Gastroesophageal sphincter (tissue), 3 donors: Measurements from ENCODE around the gene C1orf74.

Experiments
- EP300 ChIP-seq: sonication (generic); formaldehyde crosslinking; IDR thresholded peaks from one replicate; pipeline ENCODE4 v1.6.1; 2017; ENCODE audit warnings: antibody characterized with exemption, mild to moderate bottlenecking
- POLR2A ChIP-seq, 2 donors: fragments of 450-650 bp; IDR thresholded peaks; one replicate each; pipeline ENCODE4 v1.6.1; 2017; ENCODE audit warnings: antibody characterized with exemption in 2 of 2, mild to moderate bottlenecking in 2 of 2, moderate library complexity in 1 of 2
- POLR2AphosphoS5 ChIP-seq: sonication (generic); formaldehyde crosslinking; IDR thresholded peaks from one replicate; pipeline ENCODE4 v1.6.1; 2017; ENCODE audit warnings: antibody characterized with exemption
- TF ChIP-seq, protein P1 (sequence below), 4 experiments: fragments of 200-600 bp in 2 of 4; fragments of 450-650 bp in 2 of 4; sonication (generic) in 1 of 4; IDR thresholded peaks; one replicate each; pipeline ENCODE4 v1.5.1; 2017 to 2019; ENCODE audit warnings: antibody characterized with exemption in 4 of 4, mild to moderate bottlenecking in 2 of 4, moderate library complexity in 2 of 4

DNA sequence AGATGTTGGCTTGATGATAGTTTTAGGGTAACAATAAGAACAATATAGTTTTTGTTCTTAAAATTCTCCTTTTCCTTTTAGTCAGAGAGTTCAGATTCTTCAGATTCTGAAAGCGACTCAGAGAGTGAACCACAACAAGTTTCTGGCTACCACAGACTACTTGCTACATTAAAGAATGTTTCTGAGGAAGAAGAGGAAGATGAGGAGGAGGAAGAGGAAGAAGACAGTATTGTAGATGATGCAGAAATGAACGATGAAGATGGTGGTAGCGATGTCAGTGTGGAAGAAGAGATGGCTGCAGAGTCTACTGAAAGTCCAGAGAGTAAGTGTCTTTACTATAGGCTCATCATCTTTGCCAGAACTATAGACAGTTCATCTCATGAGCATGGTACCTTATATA is 46.4 kb upstream of the C1orf74 start:
- TF ChIP-seq, protein P1, sequence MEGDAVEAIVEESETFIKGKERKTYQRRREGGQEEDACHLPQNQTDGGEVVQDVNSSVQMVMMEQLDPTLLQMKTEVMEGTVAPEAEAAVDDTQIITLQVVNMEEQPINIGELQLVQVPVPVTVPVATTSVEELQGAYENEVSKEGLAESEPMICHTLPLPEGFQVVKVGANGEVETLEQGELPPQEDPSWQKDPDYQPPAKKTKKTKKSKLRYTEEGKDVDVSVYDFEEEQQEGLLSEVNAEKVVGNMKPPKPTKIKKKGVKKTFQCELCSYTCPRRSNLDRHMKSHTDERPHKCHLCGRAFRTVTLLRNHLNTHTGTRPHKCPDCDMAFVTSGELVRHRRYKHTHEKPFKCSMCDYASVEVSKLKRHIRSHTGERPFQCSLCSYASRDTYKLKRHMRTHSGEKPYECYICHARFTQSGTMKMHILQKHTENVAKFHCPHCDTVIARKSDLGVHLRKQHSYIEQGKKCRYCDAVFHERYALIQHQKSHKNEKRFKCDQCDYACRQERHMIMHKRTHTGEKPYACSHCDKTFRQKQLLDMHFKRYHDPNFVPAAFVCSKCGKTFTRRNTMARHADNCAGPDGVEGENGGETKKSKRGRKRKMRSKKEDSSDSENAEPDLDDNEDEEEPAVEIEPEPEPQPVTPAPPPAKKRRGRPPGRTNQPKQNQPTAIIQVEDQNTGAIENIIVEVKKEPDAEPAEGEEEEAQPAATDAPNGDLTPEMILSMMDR (IDR thresholded peaks at IDR 0.05) = no peak
- no peak for TF ChIP-seq POLR2A (IDR thresholded peaks at IDR 0.05)
- no peak for TF ChIP-seq POLR2AphosphoS5
- TF ChIP-seq EP300 = no peak
